K562 (cell line): ENCODE results near the gene ETS2. TPM values are rescaled to one million over a fixed set of nuclear protein-coding genes. Genes with fewer than 3 reads are reported as not detected.

Experiments
- ARID4B ChIP-seq: sonication (generic); formaldehyde crosslinking; IDR thresholded peaks from 2 replicates; pipeline ENCODE4 v1.8.0; 2022; ENCODE audit warnings: mild to moderate bottlenecking, missing genetic modification reagents
- ARNT ChIP-seq, 2 experiments: fragments of 450-650 bp; IDR thresholded peaks; 2 replicates each; pipeline ENCODE4 v1.6.1; 2016; ENCODE audit warnings: mild to moderate bottlenecking in 1 of 2
- ATF3 ChIP-seq, 2 experiments: fragments of 450-650 bp in 1 of 2; sonication (generic) in 1 of 2; formaldehyde crosslinking in 1 of 2; IDR thresholded peaks in 1 of 2; conservative IDR thresholded peaks in 1 of 2; 2 replicates each; pipeline versions ENCODE4 v1.6.1 to v1.8.1; 2016 to 2023; ENCODE audit warnings: mild to moderate bottlenecking in 2 of 2, moderate library complexity in 2 of 2, inconsistent platforms in 1 of 2, missing genetic modification reagents in 1 of 2
- BACH1 ChIP-seq: fragments of 200-800 bp; sonication (Bioruptor generic); IDR thresholded peaks from 2 replicates; pipeline ENCODE4 v1.6.1; 2016; ENCODE audit warnings: missing genetic modification characterization, missing compliant biosample characterization
- SMC3 ChIP-seq: conservative IDR thresholded peaks from 2 replicates; pipeline ENCODE4 v1.6.1; 2011; ENCODE audit warnings: low read depth, low read length, improper control_type of control experiment; ENCODE audit not compliant: insufficient read depth
- ZBTB2 ChIP-seq: fragments of 450-650 bp; IDR thresholded peaks from 2 replicates; pipeline ENCODE4 v1.6.1; 2016; ENCODE audit warnings: antibody characterized with exemption
- ZBTB9 ChIP-seq: fragments of 450-650 bp; formaldehyde crosslinking; IDR thresholded peaks from 2 replicates; pipeline ENCODE4 v1.4.0; 2020; ENCODE audit warnings: mild to moderate bottlenecking, moderate library complexity
- ZNF584 ChIP-seq: fragments of 200-800 bp; sonication (Bioruptor generic); IDR thresholded peaks from 2 replicates; pipeline ENCODE4 v1.6.1; 2016; ENCODE audit warnings: low read depth, mild to moderate bottlenecking, missing genetic modification characterization, missing compliant biosample characterization
- ZNF592 ChIP-seq: fragments of 450-650 bp; IDR thresholded peaks from 2 replicates; pipeline ENCODE4 v1.6.1; 2017; ENCODE audit warnings: antibody characterized with exemption, mild to moderate bottlenecking
- ZNF740 ChIP-seq, 3 experiments: fragments of 200-800 bp in 1 of 3; sonication (Bioruptor generic) in 1 of 3; sonication (generic) in 1 of 3; formaldehyde crosslinking in 1 of 3; IDR thresholded peaks; 2 replicates each; pipeline versions ENCODE4 v1.6.1 to v1.8.0; 2016 to 2022; ENCODE audit warnings: mild to moderate bottlenecking in 2 of 3, missing compliant biosample characterization in 2 of 3, missing genetic modification characterization in 2 of 3, missing genetic modification reagents in 1 of 3
- polyA plus RNA-seq, 8 experiments: library from polyadenylated mRNA; depleted of rRNA in 4 of 8; stranded (reverse) in 5 of 8; unstranded in 3 of 8; fragments of >200 nt; fragmentation: Nextera tagmentation in 2 of 8; fragmentation: Illumina TruSeq in 1 of 8; extraction: Ambion mirVana in 2 of 8; extraction: Trizol in 1 of 8; gene quantifications; 2 replicates each; pipeline versions ENCODE4 v1.2.1 to v1.2.3, GENCODE V29; 2011 to 2014; ENCODE audit warnings: inconsistent platforms in 1 of 8, missing spikeins in 1 of 8
- total RNA-seq, 7 experiments: library from RNA; depleted of rRNA in 6 of 7; stranded (reverse); fragments of >200 nt in 6 of 7; fragmentation: Illumina TruSeq in 2 of 7; extraction: Trizol in 2 of 7; gene quantifications; 2 replicates each; pipeline versions ENCODE4 v1.2.1 to v1.2.3, GENCODE V29; 2011 to 2021; ENCODE audit warnings: low replicate concordance in 1 of 7

ETS2 gene
- total and polyA plus RNA-seq, 9 of the 15 experiments (the other 6 are each of a cell fraction or from before 2014, with no cell fraction given), result 1.7 to 24.4 (median 12.2) TPM

- TF ChIP-seq ZBTB9 (CRISPR knock-in tag), result peak; percentile 40; the same call in 1 of the 2 replicates
- no peak for TF ChIP-seq ZBTB2
- TF ChIP-seq SMC3, result no peak
- TF ChIP-seq ZNF592, result 0 out of 2 replicates have a peak, but pooled peaks have one; percentile 11
- no peak for TF ChIP-seq ARID4B (CRISPR knock-in tag)
- no peak for TF ChIP-seq ATF3 (IDR thresholded peaks at IDR 0.05)
- no peak for TF ChIP-seq ATF3 (CRISPR knock-in tag; conservative IDR thresholded peaks at IDR 0.05)
- peak; percentile 81; the same call in 1 of the 2 replicates for TF ChIP-seq ZNF584 (CRISPR knock-in tag)
- no peak for TF ChIP-seq ARNT (IDR thresholded peaks at IDR 0.05)
- TF ChIP-seq ZNF740 (CRISPR knock-in tag; IDR thresholded peaks at IDR 0.05), result no peak
- peak in 1 of 2 experiments; percentile 79; a peak in 1 of 4 replicates for TF ChIP-seq ZNF740 (tag; IDR thresholded peaks at IDR 0.05)
- no peak for TF ChIP-seq BACH1
Observed at GRCh38 chr21:38830671-38831525, 25.2 kb downstream of the ETS2 start (continued).
